Measurements from ENCODE around the gene LIMS1.
"Not testable (repeated sequence)": the region's sequence is repeated elsewhere in the genome, so short reads cannot be mapped to it uniquely, and the experiment has no call there.

LIMS1 gene

DNA sequence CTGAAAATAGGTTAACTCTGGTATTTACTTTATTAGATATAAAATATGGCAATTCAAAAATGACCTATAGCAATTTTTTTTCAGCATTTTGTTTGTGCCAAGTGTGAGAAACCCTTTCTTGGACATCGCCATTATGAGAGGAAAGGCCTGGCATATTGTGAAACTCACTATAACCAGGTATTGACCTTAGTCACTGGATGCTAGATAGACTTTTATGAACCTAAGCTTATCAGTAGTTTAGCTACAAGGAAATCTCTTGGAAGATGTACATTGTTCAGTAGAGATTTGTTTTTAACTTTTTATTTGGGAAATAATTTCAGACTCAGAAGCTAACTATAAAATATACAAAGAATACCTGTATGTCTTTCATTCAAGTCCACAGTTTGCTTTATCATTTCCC is 142.3 kb downstream of the LIMS1 start:
- not testable (repeated sequence) for DNase-seq

DNA sequence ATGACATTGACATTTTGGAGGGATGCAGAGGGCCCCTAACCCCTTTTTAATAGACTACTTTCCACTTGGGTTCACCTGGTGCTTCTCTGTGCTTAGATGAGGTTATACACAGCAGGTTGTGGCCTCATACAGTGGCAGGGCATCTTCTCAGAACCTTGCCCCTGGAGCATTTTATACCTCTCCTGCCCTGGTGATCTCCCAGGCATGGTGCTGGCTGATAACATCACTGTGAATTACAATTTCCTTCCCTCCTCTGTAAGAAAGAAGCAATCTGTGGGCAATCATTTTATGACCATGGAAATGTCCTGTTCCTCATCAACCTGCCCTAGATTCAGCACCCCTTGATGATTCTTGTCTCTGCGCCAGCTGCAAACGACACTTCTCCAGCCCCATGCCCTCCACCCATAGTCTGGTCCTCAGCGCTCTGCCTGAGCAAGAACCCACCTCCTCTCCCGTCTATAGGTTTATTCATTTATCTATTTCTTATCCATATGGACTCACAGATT is 143.0 kb downstream of the LIMS1 start:
- DNase-seq = not testable (repeated sequence)

DNA sequence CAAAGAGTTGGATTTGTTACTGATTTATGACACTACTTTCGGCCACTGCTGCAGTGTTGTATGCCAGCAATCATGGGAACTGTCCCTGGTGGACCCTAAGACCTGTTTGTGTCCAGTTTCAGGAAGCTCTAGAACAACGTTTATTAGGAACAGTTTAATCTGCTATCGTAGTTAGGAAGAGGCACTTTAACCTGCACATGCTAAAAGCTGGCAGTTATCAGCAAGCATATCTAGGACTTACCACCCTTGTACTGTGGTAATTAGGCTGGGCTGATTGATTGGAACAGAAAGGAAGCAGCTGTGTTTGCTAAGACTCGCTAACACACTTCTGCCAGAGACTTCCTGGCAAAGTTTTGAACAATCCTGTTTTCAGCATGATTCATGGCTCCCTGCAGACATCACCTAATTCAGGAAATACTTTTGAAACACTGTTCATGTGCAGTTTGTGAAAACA is 144.0 kb downstream of the LIMS1 start:
- DNase-seq = not testable (repeated sequence)

DNA sequence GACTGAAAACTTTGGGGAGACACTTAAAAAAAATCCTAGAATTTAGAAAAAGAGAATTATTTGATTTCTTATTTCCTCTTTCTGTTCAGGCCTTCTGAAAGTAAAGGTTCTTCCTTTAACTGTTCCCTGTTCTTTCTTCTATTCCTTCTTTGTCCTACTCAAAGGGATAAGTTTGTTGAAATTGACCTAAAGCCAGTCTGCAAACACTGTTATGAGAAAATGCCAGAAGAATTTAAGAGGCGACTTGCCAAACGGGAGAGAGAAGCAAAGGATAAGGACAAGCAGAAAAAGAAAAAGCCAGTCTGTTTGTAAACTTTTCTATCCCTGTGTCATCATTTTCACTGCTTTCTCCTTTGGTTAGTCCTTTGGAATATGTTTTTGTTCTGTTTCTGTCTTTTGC is 146.5 kb downstream of the LIMS1 start:
- DNase-seq = not testable (repeated sequence)

DNA sequence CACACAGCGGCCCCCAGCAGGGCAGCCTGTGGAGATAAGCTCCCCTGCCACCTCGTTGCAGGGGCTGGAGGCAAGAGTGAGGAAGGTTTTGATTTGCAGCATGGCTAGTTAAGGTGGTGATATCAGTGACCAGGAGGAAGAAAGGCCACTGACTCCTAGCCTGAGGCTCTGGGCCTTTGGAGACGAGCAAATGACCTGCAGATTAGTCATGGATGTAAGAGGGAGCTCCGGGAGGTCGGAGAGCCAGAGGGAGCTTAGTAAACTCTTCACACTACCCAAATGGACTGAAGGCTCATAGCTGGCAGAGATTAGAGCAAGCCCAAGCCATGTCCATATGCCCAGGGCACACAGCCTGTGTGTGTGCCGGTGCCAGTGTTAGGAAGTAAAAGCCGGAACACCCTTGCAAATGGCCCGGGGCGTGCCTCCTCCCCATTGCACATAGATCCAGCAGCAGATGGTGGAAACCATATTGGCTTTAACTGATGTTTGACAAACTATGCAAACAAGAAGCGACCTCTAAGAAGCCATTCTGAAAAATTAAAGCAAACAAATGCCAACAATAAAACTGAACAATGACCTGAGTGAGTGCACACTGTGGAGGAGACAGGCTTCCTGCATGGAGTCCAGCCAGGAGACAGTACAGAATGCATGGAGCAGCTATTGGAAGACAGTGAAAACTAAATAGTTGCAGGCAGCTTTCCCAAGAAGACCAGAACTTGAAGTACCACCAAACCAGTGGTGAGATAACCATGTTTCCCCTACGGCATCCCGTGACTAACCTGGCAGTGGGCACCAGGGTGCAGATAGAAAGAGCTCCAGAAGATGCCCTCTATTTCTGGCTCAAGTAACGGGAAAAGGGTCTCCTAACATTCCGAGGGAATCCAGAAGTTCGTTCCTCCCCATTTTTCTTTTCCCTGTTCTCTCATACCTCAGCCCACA is 154.8 kb downstream of the LIMS1 start:
- DNase-seq = not testable (repeated sequence)

DNA sequence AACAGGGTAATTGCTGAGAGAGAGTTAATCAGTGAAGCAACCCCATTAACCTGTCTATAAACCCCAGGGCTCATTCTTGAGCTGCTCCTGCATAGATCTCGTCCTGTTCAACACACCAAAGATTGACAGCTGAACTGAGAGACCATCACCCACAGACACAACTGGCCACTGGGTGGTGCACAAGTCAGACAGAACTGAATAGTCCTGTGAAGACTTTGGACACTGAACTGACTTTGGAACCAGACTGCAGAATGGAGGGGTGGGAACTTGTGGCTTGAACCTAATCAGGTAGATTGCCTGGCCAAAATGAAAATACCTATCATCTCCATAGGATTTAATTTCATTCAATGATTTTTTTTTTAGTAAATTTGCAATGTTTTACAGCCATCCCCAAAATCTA is 155.7 kb downstream of the LIMS1 start:
- DNase-seq = not testable (repeated sequence)

DNA sequence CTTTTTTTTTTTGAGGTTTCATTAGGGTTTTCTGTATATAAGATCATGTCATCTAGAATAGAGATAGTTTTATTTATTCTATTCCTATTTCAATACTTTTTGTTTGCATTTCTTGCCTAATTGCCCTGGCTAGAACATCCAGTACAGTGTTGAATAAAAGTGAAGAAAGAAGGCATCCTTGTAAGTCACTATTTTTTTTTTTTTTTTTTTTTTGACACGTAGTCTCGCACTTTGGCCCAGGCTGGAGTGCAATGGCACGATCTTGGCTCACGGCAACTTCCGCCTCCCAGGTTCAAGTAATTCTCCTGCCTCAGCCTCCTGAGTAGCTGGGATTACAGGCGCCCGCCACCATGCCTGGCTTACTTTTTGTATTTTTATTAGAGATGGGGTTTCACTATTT is 157.2 kb downstream of the LIMS1 start:
- DNase-seq = no peak

DNA sequence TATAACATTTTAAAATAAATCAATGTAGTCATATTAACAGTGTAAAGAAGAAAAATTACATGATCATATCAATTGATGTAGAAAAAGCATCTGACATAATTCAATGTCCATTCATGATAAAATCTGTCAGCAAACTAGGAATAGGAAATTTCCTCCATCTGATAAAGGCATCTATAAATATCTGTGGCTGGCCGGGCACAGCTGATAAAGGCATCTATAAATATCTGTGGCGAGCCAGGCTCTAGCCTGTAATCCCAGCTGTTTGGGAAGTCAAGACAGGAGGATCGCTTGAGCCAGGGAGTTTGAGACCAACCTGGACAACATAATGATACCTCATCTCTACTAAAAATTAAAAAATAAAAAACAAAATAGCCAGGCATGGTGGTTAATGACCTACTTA is 166.9 kb downstream of the LIMS1 start:
- no peak for DNase-seq

DNA sequence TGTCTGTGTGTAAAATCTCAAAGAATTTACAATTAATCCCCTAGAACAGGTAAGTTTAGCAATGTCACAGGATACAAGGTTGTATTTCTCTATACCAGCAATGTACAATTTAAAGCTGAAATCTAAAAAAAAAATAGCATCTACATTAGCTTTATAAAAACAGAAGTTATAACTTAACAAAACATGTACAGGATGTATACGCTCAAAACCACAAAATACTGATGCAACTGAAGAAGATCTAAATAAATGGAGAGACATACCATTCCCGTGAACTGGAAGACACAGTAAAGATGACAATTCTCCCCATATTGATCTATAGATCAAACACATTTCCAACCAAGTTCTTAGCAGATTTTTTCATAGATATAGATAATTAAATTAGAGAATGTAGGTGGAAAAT is 167.5 kb downstream of the LIMS1 start:
- DNase-seq = no peak

DNA sequence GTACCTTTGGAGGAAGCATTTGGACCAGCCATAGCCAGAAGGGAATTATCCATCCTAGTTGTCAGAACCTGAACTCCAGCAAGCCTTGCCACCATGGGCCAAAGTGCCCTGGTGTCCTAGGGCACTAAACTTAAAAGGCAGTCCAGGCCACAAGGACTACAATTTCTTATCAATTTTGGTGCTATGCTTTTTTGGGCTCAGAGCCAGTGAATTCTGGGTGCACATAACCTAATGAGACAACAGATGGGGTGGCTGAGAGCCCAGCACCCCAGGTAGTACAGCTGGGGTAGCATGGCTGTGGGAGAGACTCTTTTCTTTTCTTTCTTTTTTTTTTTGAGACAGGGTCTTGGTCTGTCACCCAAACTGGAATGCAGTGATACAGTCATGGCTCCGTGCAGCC is 170.6 kb downstream of the LIMS1 start:
- DNase-seq = no peak

DNA sequence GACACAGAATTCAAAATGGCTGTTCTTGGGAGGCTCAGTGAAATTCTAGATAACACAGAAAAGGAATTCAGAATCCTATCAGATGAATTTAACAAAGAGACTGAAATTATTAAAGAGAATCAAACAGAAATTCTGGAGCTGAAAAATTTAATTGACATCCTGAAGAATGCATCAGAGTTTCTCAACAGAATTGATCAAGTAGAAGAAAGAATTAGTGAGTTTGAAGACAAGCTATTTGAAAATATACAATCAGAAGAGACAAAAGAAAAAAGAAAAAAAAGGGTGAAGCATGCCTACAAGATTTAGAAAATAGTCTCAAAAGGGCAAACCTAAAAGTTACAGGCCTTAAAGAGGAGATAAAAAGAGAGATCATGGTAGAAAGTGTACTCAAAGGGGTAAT is 173.0 kb downstream of the LIMS1 start:
- no peak for DNase-seq

DNA sequence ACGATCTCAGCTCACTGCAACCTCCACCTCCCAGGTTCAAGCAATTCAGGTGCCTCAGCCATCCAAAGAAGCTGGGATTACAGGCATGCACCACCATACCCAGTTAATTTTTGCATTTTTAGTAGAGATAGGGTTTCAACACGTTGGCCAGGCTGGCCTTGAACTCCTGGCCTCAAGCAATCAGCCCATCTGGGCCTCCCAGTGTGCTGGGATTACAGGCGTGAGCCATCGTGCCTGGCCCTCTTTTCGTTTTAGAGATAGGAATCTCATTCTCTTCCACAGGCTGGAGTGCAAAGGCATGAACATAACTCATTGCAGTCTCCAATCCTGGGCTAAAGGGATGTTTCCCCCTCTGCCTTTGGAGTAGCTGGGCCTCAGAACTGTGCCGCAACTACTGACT is 182.7 kb downstream of the LIMS1 start:
- not testable (repeated sequence) for DNase-seq

DNA sequence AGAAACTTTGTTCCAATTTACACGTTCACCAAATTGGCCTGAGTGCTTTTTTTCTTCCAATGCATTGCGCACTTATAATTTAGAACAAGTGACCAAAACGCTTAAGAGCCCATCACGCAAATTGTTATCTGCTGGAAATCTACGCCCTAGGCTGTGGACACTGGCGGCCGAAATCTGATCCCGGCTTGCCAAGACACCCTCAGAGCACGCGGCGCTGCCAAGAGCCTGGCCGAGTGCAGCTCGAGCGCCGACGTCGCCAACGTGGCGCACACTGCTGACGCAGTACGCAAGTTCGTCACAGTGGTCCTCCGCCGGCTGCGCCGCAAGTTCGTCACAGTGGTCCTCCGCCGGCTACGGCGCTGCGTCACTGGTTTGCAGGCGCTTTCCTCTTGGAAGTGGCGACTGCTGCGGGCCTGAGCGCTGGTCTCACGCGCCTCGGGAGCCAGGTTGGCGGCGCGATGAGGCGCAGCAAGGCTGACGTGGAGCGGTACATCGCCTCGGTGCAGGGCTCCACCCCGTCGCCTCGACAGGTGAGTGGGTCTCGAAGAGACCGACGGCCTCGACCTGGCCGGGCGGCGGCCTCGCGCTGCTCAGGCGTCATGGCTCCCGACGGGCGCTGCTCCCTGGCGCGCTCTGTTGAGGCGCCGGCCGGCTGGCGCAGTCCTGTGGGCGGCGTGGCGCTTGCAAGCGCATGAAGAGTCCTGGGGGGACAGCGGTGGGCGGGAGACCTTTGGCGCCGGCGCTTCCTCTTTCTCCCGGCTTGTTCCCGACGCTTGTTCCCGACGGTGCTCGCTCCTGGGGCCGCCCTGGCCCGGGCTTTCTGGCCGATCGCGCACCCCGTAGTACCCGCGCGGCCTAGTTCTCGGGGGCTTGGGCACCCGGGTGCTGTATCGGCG is 185.1 kb downstream of the LIMS1 start, which contains the start of gene RANBP2:
Gene RANBP2 (plus strand): TSS at position 334 of the 896 bp plus-strand sequence. CDS start 125 bp downstream, at position 459.
- peak; percentile 87 for DNase-seq

DNA sequence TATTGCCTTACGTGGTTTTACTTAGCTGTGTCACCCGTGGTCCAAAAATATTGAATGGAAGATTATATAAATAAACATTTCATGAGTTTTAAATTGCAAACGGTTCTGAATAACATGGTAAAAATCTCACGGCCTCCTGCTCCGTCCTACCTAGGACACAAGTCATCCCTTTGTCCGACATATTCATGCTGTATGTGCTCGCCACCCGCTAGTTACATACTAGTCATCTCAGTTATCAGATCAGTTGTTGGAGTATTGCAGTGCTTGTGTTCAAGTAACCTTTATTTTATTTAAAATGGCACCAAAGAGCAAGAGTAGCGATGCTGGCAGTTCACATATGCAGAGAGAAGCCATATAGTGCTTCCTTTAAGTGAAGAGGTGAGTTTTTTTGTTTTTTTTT is 191.8 kb downstream of the LIMS1 start:
- not testable (repeated sequence) for DNase-seq

DNA sequence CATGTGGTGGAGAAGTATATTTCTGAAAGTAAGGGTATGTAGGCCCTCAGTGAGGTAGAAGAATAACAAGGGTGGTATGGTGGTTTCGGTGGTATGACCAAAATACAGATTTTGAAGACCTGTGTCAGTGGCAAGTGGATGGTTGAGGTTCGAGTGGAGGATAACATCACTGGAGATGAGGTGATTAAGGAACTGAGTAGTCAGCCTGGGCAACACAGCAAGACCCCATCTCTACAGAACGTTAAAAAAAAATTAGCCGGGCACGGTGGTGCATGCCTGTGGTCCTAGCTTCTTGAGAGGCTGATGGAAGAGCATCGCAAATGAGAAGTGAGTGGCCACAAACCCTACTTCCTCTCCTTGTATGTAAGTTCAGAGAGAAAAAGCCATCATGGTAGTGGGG is 200.4 kb downstream of the LIMS1 start:
- DNase-seq = not testable (repeated sequence)
